HL-60 (cell line): ENCODE results near the gene ADAM12.

Experiments
- CTCF ChIP-seq: IDR thresholded peaks from one replicate; pipeline ENCODE4 v1.5.1; 2011; ENCODE audit warnings: low read length, control low read depth, inconsistent platforms; ENCODE audit not compliant: insufficient read depth
- GABPA ChIP-seq: IDR thresholded peaks from 2 replicates; pipeline ENCODE4 v1.6.1; 2012; ENCODE audit warnings: low read depth
- POLR2AphosphoS5 ChIP-seq: IDR thresholded peaks from 2 replicates; pipeline ENCODE4 v1.6.1; 2012; ENCODE audit warnings: low read depth
- REST ChIP-seq: IDR thresholded peaks from 2 replicates; pipeline ENCODE4 v1.6.1; 2012; ENCODE audit warnings: low read depth; ENCODE audit not compliant: insufficient replicate concordance

GRCh38 chr10:126072622-126073021 lies 315.7 kb downstream of the ADAM12 start:
- TF ChIP-seq CTCF = no peak
- TF ChIP-seq POLR2AphosphoS5 = no peak
- peak; percentile 33 for TF ChIP-seq REST
- no peak for TF ChIP-seq GABPA
